ENCODE data around the gene DNM1L.
A peak's percentile ranks its signal among the peaks of the same experiment; 100 is the strongest.

The DNM1L gene

DNA sequence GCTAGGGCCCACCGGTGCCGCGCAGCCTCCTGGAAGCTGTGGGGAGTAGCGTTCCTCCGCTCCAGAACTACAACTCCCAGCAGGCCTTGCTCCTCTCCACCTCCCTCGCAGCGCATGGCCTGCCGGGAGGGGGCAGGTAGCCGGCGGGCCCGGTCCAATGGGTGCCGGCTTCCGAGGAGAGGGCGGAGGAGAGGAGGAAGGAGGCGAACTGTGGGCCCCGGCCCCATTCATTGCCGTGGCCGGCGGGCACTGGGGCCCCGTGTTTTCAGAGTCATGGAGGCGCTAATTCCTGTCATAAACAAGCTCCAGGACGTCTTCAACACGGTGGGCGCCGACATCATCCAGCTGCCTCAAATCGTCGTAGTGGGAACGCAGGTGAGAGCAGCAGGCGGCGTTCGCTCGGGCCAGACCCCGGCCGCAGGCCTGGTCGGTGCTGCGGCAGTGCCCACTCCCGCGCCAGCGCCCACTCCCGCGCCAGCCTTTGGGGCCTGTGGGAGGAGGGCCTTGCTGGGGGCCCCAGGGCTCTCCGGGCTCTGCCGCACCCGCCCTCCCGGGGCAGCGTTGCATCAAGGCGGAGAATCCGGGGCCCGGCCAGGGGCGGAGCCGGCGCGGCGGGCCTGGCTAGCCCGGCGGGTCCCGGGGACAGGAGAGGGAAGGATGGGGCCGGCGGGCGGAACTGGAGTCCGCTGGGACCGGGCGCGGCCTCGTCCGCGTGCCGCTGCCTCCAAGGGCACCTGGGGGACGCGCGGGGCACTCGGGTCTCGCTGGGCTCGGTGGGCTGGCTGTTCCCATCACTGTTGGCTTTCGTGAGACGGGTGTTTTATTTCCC lies at the start of gene DNM1L:
Gene DNM1L, plus strand, starts transcription at position 211 of the 829 bp plus-strand sequence. Its CDS starts 63 bp downstream, at position 274.
- peak; percentile 95 for DNase-seq

DNA sequence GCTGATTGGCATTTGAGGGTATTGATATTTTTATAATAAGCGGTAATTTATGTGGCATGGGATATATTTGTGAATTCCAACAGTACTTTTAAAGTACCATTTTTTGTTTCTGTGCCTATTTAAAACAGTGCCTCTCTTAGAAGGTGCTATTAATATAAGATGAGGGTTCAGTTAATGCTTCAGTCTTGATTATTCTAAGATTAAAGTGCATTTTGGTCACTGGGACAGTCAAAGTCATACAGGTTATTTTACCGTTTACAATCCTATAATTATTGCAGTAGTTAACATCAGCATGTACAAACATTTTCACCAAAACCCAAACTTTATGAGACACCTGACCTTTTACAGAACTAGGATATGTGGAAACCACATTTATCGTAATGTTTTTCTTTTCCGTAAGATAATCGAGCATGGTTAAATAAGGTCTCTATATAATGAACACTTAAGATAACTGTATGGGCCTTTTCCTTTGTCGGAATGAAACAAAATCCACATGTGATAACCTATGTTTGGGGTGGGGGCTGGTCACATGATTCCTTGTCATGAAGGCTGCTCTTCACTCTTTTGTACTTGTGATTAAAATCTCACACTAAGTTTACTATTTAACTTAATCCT lies 37.7 kb upstream of the DNM1L start:
- no peak for DNase-seq

DNA sequence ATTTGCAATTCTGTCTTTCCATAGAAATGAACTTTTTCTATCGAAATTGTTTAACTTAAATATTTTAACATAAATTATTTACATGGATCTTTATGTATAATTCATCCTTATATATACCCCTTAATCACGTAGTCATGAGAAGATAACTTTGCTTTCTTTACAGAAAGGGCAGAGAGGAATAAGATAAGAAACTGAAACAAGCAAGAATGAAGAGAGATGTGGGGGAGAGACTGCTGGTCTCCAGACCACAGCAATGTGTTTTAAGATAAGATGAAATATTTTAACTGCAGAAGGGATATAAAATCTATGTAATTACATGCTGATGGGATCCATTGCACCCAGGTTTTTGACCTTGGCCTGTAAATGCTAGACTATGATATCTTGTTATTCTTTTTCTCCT lies 34.7 kb upstream of the DNM1L start:
- DNase-seq: no peak

DNA sequence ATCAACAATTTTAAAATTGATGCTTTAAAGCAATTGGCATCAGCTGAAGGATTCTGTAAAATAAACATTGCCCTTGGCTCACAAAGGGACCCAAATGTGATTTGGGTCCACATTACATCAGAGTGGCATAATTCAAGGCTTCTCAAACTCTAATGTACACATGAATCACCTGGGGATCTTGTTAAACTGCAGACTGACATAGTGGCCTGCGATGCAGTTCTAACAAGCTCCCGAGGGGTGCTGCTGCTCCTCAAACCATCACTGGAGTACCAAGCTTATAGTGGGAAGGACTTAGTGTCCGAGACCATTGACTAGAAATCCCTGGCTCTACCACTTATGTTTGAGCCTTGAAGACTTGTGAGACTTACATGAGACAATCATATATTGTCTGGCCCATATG lies 31.8 kb upstream of the DNM1L start:
- DNase-seq: no peak

DNA sequence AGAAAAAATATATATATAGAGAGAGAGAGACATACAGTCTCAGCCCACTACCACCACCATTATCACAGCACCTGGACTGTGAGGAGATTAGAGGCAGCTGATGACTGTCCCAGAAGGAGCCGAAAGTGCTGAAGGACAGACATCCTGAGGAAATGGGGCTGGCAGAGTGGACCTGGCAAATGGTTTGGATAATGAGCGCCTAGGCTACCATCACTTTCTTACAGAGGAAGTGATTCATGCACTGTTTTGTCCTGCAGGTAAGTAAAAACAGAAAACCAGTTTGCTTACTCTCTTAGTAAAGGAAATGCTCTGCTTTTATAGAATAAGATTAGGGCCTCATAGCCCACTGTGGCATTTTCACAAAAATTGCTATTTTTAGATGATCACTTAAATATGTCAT lies 28.6 kb upstream of the DNM1L start:
- no peak for DNase-seq

DNA sequence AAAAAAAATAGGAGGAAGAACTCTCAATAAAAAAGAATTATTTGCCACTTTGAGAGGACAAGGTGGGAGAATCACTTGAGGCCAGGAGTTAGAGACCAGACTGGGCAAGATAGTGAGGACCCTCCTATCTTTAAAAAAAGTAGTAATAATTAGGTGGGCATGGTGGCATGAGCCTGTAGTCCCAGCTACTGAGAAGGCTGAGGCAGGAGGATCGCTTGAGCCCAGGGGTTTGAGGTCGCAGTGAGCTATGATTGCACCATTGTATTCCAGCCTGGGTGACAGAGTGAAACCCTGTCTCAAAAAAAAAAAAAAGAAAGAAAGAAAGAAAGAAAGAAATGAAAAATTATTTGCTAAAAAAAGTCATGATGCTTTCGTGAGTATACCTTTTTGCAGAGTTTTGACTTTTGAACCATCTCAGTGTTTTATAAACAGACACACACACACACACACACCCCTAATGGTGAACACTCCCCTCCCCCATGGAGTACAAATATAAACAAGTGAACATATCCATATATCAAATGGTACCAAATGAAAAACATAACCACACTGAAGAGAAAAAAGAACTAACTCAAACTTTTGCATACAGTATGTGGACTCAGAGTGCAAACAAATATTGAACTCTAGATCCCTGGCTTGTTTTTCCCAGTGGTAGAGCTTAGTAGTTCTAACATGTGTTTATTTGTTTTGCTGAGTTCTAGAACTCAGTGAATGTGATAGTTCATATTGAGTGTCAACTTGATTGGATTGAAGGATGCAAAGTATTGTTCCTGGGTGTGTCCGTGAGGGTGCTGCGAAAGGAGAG lies 27.7 kb upstream of the DNM1L start:
- DNase-seq: no peak

DNA sequence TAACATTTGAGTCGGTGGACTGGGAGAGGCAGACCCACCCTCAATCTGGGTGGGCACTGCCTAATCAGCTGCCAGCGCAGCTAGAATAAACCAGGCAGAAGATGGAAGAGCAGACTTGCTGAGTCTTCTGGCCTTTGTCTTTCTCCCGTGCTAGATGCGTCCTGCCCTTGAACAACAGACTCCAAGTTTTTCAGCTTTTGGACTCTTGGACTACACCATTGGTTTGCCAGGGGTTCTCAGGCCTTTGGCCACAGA lies 27.2 kb upstream of the DNM1L start:
- no peak for DNase-seq

DNA sequence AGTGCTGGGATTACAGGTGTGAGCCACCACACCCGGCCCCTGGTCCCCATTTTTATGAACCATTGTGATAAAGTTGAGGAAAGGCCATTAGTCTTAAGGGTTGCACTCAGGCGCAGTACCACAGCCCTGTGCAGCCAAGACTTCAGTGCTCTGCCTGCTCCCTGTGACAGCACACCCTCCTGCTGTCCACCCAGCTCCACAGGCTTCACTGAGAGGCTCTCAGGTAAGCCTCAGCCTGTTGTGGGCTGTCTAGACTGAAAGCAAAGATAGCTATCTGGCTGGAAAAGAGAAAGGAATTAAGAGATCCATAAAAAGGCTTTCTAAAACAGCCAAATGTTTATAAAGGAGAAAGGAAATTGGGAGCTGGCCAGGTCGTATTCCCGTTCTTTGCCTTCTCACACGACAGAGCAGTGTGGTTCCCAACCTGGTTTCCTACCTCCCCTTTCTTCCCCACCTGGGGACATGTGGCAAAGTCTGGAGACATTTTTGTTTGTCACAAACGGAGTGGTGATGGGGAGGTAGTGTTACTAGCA lies 19.1 kb upstream of the DNM1L start:
- no peak for DNase-seq

DNA sequence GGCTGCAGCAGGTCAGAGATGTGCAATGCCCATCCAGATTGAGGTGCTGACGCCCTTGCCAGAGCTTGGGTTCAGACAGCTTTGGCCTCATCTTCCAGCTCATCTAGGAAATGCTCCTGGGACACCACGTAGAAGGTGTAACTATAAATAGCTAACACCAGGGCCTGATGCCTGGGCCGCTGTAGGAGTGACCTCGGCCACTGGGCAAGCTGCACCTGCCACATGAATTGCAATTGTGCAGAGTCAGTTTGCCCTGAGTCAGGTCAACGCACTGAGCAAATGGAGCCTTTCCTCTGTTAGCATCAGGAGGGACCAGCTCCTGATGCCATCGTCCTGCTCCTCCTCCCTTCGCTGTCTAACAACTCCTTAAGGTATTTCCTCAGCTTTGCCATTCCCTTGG lies 17.4 kb upstream of the DNM1L start:
- DNase-seq: no peak

DNA sequence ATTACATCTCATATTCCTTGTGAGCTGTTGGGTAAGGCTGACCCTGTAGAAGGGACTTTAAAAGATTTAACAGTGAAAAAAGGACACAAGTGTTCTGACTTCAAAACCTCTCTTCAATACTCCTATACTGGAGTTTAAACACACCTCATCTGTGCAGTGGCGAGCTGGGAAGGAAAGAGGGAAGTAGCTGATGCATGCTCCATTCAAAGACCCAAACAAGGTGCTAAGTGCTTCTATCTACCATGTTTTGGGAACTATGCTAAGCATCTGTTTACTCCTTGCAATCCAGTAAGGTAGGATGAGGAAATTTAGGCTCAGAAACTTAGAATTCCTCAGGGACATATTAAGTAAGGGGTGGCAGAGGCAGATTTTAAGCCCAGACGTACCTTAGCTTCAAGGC lies 16.4 kb upstream of the DNM1L start:
- no peak for DNase-seq

DNA sequence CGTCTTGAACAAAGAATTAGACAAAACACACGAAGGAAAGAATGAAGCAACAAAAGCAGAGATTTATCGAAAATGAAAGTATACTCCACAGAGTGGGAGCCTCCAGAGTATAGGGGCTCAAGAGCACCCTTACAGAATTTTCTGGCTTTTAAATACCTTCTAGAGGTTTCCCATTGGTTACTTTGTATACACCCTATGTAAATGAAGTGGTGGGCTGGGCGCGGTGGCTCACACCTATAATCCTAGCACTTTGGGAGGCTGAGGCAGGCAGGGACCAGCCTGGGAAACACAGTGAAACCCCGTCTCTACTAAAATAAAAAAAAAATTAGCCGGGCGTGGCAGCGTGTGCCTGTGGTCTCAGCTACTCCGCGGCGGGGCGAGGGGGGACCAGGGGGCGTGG lies 13.1 kb upstream of the DNM1L start:
- DNase-seq: no peak

DNA sequence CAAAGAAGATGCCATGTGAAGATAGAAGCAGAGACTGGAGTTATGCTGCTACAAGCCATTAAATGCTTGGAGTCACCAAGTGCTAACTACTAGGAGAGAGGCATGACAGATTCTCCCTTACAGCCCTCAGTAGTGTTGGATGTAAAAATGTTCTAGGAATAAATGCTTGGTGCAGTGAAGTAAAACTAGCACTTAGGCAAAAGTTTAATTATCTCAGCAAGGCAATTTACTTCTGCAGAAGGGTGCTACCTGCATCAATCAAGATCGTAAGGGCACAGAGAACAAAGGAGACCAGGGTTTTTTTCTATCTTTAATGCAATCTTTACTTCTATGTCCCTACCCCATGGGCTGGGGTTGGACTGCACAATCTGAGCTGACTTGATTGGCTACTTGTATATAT lies 9.5 kb upstream of the DNM1L start:
- DNase-seq: no peak

DNA sequence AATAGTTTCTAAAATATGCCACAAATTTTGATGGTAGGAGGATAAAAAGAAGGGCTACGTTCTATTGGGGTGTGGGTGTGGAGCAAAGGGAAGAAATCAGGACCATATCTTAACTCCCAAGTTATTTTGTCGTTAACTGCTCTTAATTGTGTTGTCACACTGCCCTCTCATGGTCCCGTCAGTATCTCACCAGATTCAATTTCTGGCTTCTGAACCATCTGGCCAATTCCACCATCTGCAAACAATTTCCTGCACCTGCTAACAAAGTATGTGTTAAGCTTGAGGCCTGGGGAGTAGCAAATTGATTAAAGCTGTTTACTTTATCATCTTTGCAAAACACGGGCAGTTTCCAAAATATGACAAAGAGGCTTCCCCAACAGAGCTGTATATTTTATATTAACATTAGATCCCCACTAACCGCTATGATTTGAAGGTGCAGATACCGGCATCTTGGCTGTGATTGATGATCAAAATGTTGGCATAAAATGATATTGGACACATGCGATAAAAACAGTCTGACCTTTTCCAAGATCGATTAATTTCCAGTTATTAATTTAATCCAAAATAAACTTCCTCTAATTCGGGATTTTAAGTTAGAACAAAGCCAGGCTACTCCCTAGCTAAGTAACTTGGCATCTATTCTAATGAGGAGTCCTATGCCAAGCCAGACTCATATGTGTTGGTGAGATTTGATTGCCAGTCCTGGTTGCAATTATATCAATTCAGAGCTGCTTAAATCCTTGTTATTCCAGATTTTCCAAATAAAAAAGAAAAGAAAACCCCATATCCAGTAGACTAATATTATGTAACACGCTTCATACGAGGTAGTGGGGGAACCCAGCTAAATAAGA lies 6.9 kb upstream of the DNM1L start:
- peak; percentile 23 for DNase-seq

DNA sequence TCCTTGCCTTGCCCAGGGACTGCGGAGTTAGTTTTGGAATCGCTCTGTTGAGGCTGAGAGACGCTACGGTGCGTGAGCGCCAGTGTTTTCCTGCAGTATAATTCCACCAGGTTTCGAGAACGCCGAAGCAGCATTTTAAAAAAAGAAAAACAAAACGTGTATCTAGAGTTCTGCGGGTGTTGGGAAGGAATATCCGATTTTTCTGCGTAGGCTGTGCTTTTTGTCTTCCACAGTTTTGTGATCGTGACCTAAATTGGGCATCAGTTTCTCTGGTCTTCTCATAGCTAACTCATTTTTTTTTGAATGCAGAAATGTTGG lies 778 bp downstream of the DNM1L start:
- DNase-seq: no peak

DNA sequence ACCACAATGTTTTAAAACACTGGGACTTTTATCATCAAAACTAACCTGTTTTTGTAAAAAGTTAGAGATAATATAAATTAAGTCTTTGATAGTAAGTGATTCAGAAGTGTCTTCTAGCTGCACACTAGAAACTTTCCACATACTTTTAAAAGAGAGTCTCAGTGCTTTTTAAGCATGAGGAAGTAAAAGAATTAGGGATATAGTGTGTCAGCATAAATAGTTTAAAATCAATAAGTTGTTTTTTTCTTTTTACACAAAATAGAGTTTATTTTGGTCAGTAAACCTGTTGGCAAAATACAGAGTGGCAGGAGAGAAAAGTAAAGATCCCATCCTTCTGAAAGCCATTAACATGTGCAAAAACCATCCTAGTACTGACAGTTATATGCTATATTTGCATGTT lies 1.7 kb downstream of the DNM1L start:
- no peak for DNase-seq

DNA sequence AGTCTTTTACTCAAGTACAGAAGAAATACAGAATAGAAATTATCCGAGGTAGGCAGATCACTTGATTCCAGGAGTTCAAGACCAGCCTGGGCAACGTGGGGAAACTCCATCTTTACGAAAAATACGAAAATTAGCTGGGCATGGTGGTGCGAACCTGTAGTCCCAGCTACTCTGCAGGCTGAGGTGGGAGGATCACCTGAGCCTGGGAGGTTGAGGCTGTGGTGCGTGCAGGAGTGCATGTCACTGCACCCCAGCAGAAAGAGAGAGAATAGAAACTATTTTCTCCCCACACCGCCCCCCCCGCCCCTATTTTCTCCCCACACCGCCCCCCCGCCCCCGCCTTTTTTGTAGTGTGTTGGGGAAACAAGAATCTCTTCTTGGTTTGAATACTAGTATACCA lies 2.2 kb downstream of the DNM1L start:
- no peak for DNase-seq

DNA sequence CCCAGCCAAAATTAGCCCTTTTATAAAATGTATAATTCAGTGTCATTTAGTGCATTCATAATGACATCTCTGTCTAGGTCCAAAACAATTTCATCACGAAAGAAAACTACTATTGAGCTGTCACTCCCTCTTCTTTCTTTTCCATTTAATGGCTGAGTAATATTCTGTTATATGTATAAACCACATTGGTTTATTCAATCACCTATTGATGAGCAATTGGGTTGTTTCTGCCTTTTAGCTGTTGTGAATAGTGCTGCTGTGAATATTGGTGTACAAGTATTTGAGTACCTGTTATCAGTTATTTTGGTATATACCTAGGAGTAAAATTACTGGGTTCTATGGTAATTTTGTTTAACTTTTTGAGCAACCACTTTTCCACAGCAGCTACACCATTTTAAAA lies 7.2 kb downstream of the DNM1L start:
- no peak for DNase-seq

DNA sequence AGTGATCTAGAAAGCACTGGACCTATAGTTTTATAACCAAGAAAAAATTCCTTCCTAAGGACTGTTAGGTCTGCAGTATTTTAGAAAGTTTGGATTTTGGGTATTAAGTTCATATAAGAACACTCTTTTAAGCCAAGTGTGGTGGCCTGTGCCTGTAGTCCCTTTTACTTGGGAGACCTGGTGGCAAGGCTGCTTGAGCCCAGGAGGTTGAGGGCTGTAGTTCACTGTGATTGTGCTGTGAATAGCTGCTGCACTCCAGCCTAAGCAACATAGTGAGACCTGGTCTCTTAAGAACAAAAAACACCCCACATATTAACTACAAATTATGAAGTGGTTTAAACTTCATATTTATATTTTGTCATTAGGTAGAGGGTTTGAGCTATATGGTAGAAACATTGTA lies 9.7 kb downstream of the DNM1L start:
- no peak for DNase-seq

DNA sequence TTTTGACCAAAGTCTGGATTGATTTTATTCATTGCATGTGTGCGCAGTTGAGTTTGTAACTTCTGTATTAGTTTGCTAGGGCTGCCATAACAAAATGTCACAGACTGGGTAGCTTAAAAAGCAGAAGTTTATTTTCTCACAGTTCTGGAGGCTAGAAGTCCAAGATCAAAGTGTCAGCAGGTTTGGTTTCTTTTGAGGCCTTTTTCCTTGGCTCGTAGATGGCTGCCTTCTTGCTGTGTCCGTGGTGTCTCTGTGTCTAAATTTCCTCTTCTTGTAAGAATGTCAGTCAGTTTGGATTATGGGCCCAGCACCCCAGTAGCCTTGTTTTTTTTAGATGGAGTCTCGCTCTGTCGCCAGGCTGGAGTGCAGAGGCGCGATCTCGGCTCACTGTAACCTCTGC lies 11.8 kb downstream of the DNM1L start:
- DNase-seq: no peak

DNA sequence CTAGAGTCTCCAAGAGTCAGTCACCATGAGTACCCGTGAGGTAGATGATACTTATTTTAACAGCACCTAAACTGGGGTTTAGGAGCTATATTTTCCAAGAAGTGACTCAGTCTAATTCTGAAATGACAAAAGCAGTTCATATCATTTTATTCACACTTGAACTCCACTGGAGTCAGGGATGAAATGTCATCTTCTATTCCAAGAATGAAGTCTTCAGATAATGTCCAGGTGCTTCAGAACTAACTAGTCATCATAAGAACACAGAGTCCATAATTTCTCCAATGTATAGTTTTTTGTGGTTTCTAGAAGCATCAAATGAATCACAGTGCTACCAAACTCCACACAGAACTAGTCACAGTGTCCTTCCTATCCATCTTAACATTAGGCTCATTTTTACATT lies 13.3 kb downstream of the DNM1L start:
- DNase-seq: peak; percentile 32

DNA sequence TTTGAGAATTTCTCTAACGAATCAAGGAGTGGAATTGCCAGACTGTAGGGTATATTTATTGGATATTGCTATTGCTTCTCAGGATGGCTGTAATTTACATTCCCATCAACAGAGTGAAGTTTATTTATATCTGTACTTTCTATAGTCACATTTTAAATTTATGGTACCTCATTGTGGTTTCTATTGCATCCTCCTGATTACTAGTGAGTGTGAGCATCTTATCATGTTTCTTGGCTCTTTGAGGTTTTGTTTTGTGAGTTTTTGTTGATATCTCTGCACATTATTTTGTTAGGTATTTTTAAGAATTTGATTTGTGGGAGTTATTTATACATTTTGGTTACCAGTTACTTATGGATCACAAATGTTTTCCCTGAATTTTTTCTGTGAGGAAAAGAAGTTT lies 13.9 kb downstream of the DNM1L start:
- no peak for DNase-seq

DNA sequence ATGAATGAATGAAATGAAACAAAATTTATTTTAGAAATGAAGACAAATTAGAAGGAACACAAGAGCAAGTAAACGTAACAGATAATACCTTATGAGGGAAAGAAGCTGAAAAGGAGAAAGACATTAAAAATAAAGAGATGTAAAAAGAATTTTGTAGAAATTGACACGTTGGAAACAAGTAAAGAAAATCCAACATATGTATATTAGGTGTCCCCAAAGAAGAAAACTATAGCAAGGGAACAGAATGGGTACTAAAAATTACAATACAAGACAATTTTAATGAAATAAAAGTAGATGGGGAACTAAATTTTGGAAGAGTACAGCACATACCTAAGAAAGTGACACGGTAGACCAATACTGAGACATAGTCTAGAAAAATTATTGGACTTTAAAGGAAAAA lies 16.7 kb downstream of the DNM1L start:
- DNase-seq: no peak

DNA sequence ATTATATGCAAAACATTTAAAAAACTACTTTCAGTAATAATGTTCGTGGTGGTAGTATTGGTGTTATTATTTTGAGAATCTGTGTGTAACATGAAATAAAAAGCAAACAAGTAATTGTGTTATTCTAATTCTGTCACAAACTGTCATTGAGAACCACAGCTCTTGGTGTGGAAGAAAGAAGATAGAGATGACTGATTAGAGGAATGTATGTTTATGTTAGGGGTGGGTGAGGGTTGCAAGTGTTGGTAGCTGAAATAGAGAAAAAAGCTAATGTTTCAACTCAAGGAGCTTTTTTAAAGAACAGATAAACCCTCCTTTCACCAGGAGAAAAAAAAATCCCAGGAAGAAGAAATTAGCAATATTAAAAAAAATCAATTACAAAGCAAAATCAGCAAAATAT lies 18.3 kb downstream of the DNM1L start:
- no peak for DNase-seq

Measured in activated CD4-positive, alpha-beta T cell treated with anti-CD3 and anti-CD28 coated beads, Interleukin-2, amount 50 U/mL, for 16 hours (primary cell).